Measurements from ENCODE around the gene KRT74. TPM values are rescaled to one million over a fixed set of nuclear protein-coding genes. Genes with fewer than 3 reads are reported as not detected.

Gene KRT74
- total RNA-seq, 4 donors from 2014 or later: not detected

DNA sequence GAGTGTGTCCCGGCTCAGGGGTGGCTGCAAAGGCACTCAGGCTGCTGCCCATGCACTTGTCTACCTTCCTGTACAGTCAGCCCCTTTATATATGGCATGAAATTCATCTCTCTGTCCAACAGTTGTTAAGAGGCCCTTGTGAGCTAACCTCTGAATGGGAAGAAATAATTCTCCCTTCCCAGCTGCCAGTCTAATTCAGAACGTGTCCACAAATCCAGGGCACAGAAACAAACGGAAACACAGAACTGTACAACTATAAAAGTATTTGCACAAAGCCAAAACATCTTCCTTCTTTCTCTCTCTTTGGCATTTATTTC is 54.3 kb downstream of the KRT74 start:
- WGBS, 2 donors (ENCODE audit: low coverage in 1 of 2): 100% methylated on average over 1 of the region's 3 CpGs
- Histone ChIP-seq H3K4me1 (no peaks in the 10 kb centered on the region), H3K27ac (no peak overlapping the region), H3K4me3 (no peak overlapping the region), H3K9me3 (no peaks in the 10 kb centered on the region), H3K36me3 (no peaks in the 10 kb centered on the region), H3K27me3 (peaks cover 11% of the 10 kb centered on the region)
- TF ChIP-seq EP300 (IDR thresholded peaks at IDR 0.05): no peak
- TF ChIP-seq POLR2AphosphoS5 (IDR thresholded peaks at IDR 0.05): no peak
- TF ChIP-seq, protein P1, sequence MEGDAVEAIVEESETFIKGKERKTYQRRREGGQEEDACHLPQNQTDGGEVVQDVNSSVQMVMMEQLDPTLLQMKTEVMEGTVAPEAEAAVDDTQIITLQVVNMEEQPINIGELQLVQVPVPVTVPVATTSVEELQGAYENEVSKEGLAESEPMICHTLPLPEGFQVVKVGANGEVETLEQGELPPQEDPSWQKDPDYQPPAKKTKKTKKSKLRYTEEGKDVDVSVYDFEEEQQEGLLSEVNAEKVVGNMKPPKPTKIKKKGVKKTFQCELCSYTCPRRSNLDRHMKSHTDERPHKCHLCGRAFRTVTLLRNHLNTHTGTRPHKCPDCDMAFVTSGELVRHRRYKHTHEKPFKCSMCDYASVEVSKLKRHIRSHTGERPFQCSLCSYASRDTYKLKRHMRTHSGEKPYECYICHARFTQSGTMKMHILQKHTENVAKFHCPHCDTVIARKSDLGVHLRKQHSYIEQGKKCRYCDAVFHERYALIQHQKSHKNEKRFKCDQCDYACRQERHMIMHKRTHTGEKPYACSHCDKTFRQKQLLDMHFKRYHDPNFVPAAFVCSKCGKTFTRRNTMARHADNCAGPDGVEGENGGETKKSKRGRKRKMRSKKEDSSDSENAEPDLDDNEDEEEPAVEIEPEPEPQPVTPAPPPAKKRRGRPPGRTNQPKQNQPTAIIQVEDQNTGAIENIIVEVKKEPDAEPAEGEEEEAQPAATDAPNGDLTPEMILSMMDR (IDR thresholded peaks at IDR 0.05): no peak
- no peak for TF ChIP-seq POLR2A (IDR thresholded peaks at IDR 0.05)
- ATAC-seq: no peak

DNA sequence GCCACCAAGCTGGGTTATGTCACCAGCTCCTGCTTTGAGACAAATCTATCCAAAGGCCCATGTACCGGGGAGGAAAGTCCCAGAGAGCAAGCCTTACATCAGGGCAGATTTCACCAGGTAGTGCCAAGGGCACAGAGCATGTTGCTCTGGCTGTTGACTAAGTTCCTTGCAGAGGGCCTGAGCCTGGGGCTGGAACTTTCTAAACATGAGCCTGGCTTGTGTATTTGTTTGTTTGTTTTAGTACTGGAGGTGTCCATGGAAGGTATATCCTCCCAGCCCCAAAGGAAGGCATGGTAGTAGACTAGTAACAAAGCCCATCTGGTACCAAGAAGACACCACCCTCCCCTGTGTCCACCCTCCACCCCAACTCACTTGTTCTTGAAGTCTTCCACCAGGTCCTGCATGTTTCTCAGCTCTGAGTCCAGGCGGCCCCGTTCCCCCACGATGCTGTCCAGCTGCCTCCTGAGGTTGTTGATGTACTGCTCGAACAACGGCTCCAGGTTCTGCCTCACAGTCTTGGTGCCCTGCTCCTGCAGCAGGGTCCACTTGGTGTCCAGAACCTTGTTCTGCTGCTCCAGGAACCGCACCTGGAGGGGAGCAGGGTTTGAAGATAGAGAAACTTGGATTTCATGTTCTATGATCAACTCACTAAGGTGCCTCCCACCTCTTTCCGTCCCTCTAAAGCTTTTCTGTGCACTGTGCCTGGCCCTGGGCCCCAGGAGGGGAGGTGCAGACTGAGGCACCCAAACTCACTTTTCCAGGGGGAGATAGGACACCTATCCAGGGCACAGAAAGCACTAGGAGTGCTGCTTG is 54.9 kb downstream of the KRT74 start:
- no peak for ATAC-seq
- TF ChIP-seq, protein P1 (IDR thresholded peaks at IDR 0.05): no peak
- TF ChIP-seq POLR2AphosphoS5 (IDR thresholded peaks at IDR 0.05) (no peak), EP300 (IDR thresholded peaks at IDR 0.05) (no peak)
- H3K4me3 ChIP-seq: no peak overlapping the region
- H3K4me1 ChIP-seq: no peaks in the 10 kb centered on the region
- H3K27ac ChIP-seq: no peak overlapping the region
- H3K36me3 ChIP-seq: no peaks in the 10 kb centered on the region
- 79% methylated on average over 5 of the region's 8 CpGs; no CpG with 5 or more reads in 1 of the 2 donors for WGBS, 2 donors (ENCODE audit: low coverage in 1 of 2)
- H3K27me3 ChIP-seq: peaks cover 11% of the 10 kb centered on the region
- no peaks in the 10 kb centered on the region for H3K9me3 ChIP-seq

DNA sequence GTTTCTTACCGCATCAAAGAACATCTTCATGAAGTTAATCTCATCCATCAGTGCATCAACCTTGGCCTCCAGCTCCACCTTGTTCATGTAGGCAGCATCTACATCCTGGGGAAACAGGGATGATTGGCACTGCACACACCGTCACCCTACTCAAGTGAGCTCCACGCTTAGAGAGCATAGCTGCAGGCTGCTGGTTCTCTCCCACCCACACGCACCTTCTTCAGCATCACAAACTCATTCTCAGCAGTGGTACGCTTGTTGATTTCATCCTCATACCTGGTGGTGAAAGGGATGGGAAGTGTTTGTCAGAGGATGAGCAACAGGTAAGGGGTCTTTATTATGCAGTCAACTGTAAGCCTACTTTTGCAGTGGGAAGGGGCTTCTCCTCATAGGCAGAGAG is 55.8 kb downstream of the KRT74 start:
- peaks cover 11% of the 10 kb centered on the region for H3K27me3 ChIP-seq
- no peaks in the 10 kb centered on the region for H3K4me1 ChIP-seq
- H3K36me3 ChIP-seq: no peaks in the 10 kb centered on the region
- TF ChIP-seq EP300 (IDR thresholded peaks at IDR 0.05) (no peak), POLR2A (IDR thresholded peaks at IDR 0.05) (no peak), POLR2AphosphoS5 (IDR thresholded peaks at IDR 0.05) (no peak)
- TF ChIP-seq, protein P1 (IDR thresholded peaks at IDR 0.05): no peak
- no peak overlapping the region for H3K27ac ChIP-seq
- H3K9me3 ChIP-seq: no peaks in the 10 kb centered on the region
- H3K4me3 ChIP-seq: no peak overlapping the region
- 80 to 93% methylated on average over 3 to 5 of the region's 5 CpGs for WGBS, 2 donors (ENCODE audit: low coverage in 1 of 2)
- no peak for ATAC-seq

DNA sequence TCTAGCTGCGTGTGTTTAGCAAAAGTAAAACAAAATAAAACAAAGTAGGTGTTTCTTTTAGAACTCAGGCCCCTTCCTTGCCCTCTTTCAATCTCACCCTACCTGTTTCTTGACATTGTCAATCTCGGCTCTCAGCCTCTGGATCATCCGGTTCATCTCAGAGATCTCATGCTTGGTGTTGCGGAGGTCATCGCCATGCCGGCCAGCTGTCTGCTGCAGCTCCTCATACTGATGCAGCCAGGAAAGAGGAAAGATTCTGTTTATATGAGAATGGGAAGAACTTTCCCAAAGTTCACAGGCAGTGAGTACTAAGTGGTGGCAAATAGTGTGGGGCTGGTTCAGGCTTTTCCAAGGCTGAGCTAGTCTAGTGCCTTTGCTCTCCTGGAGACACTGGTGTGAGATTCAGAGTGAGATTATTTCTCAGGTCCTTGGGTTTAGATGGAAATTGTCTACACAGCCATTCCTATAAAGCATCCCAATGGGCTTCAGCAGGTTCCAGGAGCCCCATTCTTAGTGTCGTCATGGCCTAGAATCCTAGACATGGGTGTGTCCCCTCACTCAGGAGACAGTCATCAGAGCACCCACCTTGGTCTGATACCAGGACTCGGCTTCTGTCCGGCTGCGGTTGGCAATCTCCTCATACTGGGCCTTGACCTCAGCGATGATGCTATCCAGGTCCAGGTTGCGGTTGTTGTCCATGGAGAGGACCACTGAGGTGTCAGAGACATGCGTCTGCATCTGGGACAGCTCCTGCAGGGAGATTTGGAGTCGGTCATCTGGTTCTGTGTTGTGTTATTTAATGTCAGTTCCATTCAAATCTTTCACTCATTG is 56.4 kb downstream of the KRT74 start:
- Histone ChIP-seq H3K9me3 (no peaks in the 10 kb centered on the region), H3K27me3 (peaks cover 11% of the 10 kb centered on the region), H3K36me3 (no peaks in the 10 kb centered on the region), H3K4me3 (no peak overlapping the region), H3K4me1 (no peaks in the 10 kb centered on the region), H3K27ac (no peak overlapping the region)
- TF ChIP-seq EP300 (IDR thresholded peaks at IDR 0.05) (no peak), POLR2AphosphoS5 (IDR thresholded peaks at IDR 0.05) (no peak), POLR2A (IDR thresholded peaks at IDR 0.05) (no peak)
- TF ChIP-seq, protein P1 (IDR thresholded peaks at IDR 0.05): no peak
- no peak for ATAC-seq
- 73 to 92% methylated on average over 6 to 11 of the region's 14 CpGs for WGBS, 2 donors (ENCODE audit: low coverage in 1 of 2)

All from gastroesophageal sphincter (tissue), 4 donors.